KOPT-K1 (cell line): Measurements from ENCODE around the gene PRM3.
"Not testable (repeated sequence)": the region's sequence is repeated elsewhere in the genome, so short reads cannot be mapped to it uniquely, and the experiment has no call there.

Source experiments
- H3K27ac ChIP-seq: fragments of 200-600 bp; sonication (generic); 2 replicates; pipeline ENCODE4 v1.5.1; 2016; ENCODE audit warnings: antibody characterized with exemption, mild to moderate bottlenecking, low read depth, low read length; ENCODE audit not compliant: poor library complexity, severe bottlenecking
- H3K36me3 ChIP-seq: fragments of 200-600 bp; sonication (generic); 2 replicates; pipeline ENCODE4 v1.5.1; 2017; ENCODE audit warnings: antibody characterized with exemption, mild to moderate bottlenecking, low read length, moderate library complexity; ENCODE audit not compliant: insufficient read depth
- H3K9me3 ChIP-seq: fragments of 200-600 bp; sonication (generic); 2 replicates; pipeline ENCODE4 v1.5.1; 2017; ENCODE audit warnings: antibody characterized with exemption, low read length, mild to moderate bottlenecking; ENCODE audit not compliant: insufficient read depth, poor library complexity, severe bottlenecking

The PRM3 gene

DNA sequence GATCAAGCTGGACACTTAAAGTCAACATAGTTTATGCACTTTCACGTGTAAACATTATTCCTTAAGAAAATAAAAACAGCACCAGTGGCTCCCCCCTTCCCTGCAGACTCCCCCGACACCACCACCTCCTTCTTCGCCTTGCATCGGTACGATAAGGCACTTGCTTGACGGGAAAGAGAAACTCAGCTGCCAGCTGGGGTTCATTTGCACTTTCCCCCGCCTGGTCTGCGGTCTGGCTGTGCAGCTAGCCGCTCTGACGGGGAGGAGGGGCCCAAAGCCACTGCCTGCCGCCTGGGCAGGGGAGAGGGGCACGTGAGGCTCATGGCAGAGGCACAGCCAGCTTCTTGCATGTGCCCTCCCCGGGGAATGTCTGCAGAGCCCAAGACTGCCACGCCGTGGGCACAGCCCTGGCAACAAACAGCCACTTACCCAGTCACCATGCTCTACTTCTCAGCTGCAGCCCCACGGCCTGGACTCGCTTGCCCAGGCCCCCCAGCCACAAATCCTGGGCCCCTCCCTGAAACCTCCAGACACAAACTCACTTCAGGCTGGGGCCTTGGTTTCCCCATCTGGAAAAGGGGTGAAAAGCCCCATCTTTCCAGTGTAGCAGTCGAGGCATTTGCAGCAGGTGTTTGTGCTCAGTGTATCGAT is 24.2 kb upstream of the PRM3 start:
- Histone ChIP-seq H3K9me3 (no peaks in the 10 kb centered on the region), H3K36me3 (no peaks in the 10 kb centered on the region), H3K27ac (peak overlapping the region; percentile 90)

DNA sequence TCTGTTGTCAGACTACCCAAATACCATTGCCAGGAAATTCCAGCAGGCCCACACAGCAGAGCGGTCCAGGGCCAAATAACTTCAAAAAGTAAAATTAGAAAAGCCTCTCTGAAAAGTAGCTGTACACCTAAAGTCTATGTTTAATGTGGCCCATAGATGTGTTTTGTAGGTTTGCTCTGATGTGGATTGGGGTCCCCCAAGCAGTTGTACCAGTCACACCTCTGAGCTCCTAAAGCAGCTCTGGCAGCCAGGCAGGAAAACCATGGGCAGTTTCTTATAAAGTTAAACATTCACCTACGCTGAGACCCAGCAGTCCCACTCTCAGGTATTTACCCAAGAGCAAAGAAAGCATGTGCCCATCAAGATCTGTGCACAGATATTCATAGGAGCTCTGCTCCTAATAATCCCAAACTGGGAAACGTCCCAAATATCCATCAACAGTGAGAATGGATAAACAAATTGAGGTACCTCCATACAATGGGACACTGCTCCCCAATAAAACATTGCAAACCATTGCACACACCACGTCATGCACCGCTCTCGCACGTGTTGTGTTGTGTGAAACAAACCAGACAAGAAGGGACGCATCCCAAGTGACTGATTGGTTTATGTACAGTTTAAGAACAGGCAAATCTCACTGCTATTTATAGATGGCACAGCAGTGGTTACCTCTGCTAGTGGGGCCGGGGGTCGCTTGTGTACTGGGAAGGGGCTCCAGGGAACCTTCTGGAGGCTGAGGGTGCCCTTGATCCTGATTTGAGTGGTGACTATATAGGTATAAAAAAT is 23.5 kb upstream of the PRM3 start:
- Histone ChIP-seq H3K9me3 (no peaks in the 10 kb centered on the region), H3K27ac (peak overlapping the region; percentile 90), H3K36me3 (no peaks in the 10 kb centered on the region)

DNA sequence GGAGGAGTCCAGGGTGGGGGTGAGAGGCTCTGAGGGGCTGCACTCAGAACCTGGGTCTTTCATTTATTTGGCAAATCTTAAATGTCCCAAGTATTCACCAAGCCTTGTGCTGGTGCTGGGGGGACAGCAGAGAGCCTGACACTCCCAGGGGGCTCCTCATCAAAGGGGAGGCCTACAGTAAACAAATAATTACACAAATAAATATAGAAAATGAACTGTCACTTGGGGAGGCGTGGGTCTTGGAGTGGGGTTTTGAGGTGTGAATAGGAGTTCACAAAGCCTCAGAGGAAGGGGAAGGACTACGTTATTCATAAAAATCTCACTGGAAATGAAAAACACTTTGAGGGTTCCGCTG is 22.9 kb upstream of the PRM3 start:
- Histone ChIP-seq H3K9me3 (no peaks in the 10 kb centered on the region), H3K36me3 (no peaks in the 10 kb centered on the region), H3K27ac (peak overlapping the region; percentile 90)

DNA sequence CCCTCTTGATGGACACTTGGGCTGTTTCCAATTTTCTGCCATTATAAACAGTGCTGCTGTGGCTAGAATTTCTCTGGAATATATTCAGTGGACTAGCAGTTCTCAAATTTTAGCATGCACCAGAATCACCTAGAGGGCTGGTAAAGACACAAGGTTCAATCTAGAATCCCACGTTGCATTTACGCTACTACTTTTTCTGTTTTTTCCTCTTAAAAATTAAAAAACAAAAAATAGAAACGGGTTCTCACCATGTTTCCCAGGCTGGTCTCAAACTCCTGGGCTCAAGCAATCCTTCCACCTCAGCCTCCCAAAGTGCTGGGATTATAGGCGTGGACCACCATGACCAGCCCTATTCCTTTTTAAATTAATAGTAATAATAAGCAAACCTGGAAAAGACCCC is 22.2 kb upstream of the PRM3 start:
- Histone ChIP-seq H3K36me3 (no peaks in the 10 kb centered on the region), H3K27ac (no peak overlapping the region), H3K9me3 (no peaks in the 10 kb centered on the region)

DNA sequence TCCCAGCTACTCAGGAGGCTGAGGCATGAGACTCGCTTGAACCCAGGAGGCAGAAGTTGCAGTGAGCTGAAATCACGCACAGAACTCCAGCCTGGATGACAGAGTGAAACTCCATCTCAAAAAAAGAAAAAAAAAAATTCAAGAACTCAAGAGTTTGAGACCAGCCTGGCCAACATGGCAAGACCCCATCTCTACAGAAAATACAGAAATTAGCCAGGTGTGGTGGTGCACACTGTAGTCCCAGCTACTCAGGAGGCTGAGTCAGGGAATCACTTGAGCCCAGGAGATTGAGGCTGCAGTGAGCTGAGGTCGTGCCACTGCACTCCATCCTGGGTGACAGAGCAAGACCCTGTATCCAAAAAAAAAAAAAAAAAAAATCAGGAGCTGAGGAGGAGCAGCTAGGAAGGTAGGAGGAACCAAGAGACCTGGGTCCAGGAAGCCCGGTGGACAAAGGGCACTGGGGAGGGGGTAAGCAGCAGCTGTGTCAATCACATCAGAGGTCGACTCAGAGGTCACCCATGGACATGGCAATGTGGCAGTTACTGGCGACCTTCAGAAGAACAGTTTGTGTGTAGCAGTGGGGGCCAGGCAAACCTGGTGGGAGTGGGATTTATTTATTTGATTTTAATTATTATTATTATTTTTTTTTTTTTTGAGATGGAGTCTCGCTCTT is 18.8 kb upstream of the PRM3 start:
- Histone ChIP-seq H3K36me3 (no peaks in the 10 kb centered on the region), H3K27ac (no peak overlapping the region), H3K9me3 (no peaks in the 10 kb centered on the region)

DNA sequence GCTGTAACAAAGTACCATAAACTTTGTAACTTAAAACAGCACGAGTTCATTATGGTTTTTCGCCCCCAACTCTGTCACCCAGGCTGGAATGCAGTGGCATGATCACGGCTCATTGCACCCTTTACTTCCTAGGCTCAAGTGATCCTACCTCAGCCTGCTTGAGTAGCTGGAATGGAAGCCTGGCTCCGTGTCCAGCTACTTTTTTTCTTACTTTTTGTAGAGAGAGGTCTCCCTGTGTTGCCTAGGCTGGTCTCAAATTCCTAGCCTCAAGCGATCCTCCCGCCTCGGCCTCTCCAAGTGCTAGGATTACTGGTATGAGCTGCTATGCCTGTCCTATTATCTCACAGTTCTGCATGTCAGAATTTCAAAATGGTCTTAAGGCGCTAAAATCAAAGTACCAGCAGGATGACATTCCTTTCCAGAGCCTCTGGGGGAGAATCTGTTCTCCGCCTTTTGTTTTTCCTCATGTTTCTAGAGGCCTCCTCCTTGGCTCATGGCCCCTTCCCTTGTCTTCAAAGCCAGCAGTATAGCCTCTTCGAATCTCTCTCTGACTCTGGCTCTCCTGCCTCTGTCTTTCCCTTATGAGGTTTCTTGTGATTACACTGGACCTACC is 17.8 kb upstream of the PRM3 start:
- no peaks in the 10 kb centered on the region for H3K9me3 ChIP-seq
- no peaks in the 10 kb centered on the region for H3K36me3 ChIP-seq
- H3K27ac ChIP-seq: no peak overlapping the region

DNA sequence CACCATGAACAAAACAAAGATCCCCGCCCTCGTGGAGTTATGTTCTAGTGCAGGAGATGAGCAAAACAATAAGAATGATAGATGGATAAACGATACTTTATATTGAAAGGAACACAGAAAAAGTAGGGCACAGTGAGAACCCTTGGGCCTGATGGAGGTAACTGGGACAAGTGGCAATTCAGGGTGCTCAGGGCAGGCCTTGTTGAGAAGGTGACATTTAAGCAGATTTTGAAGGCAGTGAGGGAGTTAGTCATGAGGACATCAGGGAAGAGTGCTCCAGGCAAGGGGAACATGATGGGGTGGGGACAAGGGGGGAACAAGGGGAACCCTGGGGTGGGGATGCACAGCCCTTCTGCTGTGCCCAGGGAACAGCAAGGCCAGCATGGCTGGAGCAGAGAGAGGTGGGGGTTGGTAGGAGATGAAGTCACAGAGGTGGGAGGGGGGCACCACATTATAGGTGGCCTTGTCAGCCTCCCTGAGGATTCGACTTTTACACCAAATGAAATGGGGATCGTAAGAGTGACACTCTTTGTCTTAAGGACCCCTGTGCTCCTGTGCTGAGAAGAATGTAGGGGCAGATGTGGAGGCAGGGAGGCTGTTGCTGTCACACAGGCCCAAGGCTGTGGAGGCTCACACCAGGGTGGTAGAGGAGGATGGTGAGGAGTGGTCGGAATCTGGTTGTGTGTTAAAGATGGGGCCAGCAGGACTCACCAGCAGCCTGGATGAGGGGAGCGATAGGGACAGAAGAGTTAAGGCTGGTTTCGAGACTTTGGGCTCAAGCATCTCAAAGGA is 16.9 kb upstream of the PRM3 start:
- Histone ChIP-seq H3K27ac (no peak overlapping the region), H3K36me3 (no peaks in the 10 kb centered on the region), H3K9me3 (no peaks in the 10 kb centered on the region)

DNA sequence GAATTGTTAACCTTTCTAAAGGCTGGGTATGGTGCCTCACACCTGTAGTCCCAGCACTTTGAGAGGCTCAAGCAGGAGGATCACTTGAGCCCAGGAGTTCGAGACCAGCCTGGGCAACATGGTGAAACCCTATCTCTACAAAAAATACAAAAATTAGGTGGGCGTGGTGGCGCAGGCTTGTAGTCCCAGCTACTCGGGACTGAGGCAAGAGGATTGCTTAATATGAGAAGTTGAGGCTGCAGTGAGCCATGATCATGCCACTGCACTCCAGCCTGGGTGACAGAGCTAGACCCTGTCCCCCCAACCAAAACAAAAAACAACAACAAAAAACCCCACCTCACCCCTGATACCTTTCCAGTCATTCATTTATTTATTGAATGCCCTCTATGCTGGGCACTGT is 16.3 kb upstream of the PRM3 start:
- not testable (repeated sequence) for H3K9me3 ChIP-seq, H3K27ac ChIP-seq, H3K36me3 ChIP-seq

DNA sequence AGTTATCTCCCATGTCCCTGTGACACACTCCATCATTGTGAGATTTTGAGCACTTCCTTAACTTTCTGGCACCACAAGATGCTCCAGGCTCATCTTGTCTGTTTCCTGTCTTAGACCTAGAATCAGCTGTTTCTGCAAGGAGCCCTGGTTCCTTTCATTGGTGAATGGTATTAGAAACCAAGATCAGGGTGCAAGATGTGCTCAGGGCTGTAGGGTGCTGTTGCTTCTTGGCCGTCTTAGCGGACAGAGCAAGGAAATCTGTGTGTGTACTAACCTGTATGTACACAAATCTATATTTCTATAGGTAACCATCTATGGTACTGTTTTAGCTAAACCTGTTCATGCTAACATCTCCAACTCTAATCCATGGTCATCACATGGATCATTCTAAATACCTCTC is 15.8 kb upstream of the PRM3 start:
- no peaks in the 10 kb centered on the region for H3K9me3 ChIP-seq
- H3K27ac ChIP-seq: no peak overlapping the region
- no peaks in the 10 kb centered on the region for H3K36me3 ChIP-seq

DNA sequence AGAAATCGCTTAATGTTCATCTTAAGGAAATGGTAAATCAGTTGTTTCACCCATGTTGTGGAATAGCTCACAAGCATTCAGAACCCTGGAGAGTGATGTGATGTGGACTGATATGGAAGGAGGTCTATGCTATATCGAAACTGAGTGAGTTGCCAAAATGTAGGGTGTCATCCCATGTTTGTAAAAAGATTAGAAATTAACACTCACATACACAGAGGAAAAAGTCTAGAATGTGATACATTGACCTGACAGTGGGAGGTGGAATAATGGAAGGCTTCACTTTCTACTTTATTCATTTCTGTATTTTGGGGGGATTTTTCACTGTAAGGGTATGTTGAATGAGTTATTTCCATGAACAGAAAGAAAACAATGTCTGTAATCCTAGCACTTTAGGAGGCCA is 12.4 kb upstream of the PRM3 start:
- no peaks in the 10 kb centered on the region for H3K36me3 ChIP-seq
- H3K9me3 ChIP-seq: no peaks in the 10 kb centered on the region
- no peak overlapping the region for H3K27ac ChIP-seq

DNA sequence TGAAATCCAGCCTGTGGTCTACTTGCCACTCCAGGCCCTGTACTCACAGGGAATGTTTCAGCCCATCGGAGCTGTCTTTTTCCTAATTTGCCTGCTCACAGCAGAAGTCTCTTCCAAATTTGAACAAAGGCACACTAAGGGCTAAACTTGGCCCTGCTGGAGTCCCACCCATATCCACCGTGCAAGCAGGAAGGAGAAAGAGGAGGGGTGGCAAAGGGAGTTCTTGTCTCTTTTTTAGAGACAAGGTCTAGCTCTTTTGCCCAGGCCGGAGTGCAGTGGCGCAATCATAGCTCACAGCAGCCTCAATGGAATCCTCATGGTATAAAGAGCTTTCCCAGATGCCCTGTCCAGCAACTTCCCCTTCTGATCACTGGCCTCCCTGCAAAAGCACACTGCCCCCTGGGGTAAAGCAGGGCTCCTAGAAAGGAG is 10.4 kb upstream of the PRM3 start:
- no peaks in the 10 kb centered on the region for H3K36me3 ChIP-seq
- no peak overlapping the region for H3K27ac ChIP-seq
- no peaks in the 10 kb centered on the region for H3K9me3 ChIP-seq

DNA sequence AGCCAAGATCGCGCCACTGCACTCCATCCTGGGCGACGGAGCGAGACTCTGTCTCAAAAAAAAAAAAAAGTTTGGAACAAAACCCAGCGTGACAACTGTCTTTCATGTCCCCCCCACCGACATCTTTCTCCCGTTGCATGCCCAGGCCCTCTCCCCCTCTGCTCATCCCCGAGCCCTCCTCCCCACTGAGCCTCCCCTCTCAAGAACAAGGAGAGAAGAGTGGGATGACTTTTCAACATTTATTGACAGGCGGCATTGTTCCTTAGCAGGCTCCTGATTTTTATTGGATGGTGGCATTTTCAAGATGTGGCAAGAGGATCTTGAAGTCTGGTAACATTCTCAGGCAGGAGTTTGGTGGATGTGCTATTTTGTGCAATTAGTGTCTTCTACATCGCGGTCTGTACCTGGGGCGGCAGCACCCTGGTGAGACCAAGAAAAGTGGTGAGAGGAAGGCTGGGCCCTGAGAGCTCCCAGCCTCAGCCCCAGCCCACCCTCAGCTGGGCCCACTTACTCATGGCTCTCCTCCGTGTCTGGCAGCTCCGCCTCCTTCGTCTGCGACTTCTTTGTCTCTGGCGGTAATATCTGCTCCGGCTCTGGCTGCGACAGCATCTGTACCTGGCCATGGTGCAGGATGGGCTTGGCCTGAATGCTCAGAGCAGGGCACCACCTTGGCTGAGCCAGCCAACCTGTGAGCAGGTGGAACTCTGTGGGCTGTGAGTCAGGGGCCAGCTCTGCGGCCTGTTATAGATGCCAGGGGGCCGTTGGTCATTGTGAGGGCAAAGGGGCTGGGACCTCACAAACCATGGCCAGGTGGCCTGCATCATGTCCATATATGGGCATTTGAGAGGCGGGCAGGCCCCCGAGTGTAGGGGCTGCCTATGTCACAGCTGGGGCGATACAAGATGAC is 7.4 kb upstream of the PRM3 start, which contains the start of gene PRM1:
PRM1 (minus strand) TSS at position 715 of the 907 bp plus-strand sequence; CDS start at position 623, 92 bp downstream.
- Histone ChIP-seq H3K36me3 (no peaks in the 10 kb centered on the region), H3K27ac (no peak within 1 kb of the TSS), H3K9me3 (no peaks in the 10 kb centered on the region)

DNA sequence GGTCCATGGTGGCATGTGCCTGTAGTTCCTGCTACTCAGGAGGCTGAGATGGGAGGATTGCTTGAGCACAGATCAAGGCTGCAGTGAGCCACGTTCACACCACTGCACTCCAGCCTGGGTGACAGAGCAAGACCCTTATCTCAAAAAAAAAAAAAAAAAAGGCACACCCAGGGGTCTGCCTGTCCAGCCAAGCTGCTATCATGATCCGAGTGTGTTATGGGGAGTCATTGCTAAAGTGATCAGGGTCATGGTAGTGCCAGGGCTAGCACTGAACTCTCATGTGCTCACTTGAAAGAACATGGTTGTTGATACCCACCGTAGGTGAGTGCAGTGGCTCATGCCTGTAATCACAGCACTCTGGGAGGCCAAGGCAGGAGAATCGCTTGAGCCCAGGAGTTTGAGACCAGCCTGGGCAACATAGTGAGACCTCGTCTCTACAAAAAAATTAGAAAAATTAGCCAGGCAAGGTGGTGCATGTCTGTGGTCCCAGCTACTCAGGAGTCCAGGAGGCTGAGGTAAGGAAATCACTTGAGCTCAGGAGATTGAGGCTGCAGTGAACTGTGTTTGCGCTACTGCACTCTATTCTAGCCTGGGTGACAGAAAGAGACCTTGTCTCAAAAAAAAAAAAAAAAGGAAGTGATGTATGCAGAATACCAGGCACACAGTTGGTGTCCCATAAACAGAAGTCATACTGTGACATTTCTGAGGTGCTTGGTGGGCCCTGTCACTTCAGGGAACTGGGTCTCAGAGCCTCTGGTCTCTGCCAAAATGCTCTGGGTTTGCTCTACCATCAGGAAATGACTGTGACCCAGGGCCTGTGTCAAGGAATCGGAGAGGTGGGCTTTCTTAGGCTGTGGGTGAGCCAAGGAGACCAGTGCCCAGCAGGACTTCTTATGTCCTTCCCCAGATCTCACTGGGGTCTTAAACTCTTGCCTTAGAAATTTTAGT is 5.5 kb upstream of the PRM3 start:
- H3K9me3 ChIP-seq: no peaks in the 10 kb centered on the region
- H3K36me3 ChIP-seq: no peaks in the 10 kb centered on the region
- H3K27ac ChIP-seq: no peak overlapping the region
